GM06990 (cell line): ENCODE data around the gene IRS1.

Experiments
- DNase-seq: peaks from one replicate; pipeline ENCODE4 v3.0.0-alpha.2; 2011; ENCODE audit not compliant: insufficient read length; ENCODE audit errors: extremely low read depth
- H3K27me3 ChIP-seq: replicated peaks from 2 replicates; pipeline ENCODE4 v1.6.0; 2011; ENCODE audit warnings: low read length; ENCODE audit not compliant: control insufficient read depth, insufficient read depth
- H3K36me3 ChIP-seq: 2 replicates; pipeline ENCODE4 v1.5.1; 2011; ENCODE audit warnings: low read length; ENCODE audit not compliant: control insufficient read depth, insufficient read depth
- H3K4me3 ChIP-seq: replicated peaks from 2 replicates; pipeline ENCODE4 v1.5.1; 2011; ENCODE audit warnings: low read depth, mild to moderate bottlenecking, control low read depth, low read length
- CTCF ChIP-seq: IDR thresholded peaks from 2 replicates; pipeline ENCODE4 v1.5.1; 2011; ENCODE audit warnings: low read length, control low read depth, mild to moderate bottlenecking, inconsistent platforms; ENCODE audit not compliant: insufficient read depth, poor library complexity, severe bottlenecking

The IRS1 gene

GRCh38 chr2:226758921-226759640 lies 40.5 kb downstream of the IRS1 start:
- no peak for DNase-seq
- no peak for TF ChIP-seq CTCF
- H3K4me3 ChIP-seq: no peak overlapping the region

GRCh38 chr2:226756131-226756530 lies 43.5 kb downstream of the IRS1 start:
- Histone ChIP-seq H3K36me3 (no peaks in the 10 kb centered on the region), H3K27me3 (no peaks in the 10 kb centered on the region), H3K4me3 (no peak overlapping the region)
- no peak for TF ChIP-seq CTCF
- no peak for DNase-seq

More at GRCh38 chr2:226758921-226759640, 40.5 kb downstream of the IRS1 start:
- no peaks in the 10 kb centered on the region for H3K36me3 ChIP-seq
- no peaks in the 10 kb centered on the region; the same call in 1 of the 2 replicates for H3K27me3 ChIP-seq

DNA sequence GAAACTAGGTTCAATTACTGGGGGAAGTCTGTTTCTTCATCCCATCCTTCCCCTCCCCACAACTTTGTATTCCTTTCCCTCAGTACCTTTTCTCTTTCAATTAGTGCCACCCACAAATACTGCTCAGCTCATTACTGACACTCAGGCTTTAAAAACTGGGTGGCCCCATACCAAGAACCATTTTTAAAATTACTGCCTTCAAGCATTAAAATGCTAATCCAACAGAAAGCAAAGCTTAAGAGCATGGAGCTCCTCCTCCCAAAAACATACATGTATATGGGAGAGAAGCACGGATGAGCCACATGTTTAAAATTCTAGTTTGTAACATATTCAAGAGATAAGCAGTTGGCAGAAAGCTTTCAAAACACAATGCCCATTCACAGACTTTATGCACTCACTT lies 44.0 kb downstream of the IRS1 start:
- no peak for DNase-seq
- no peak for TF ChIP-seq CTCF
- H3K4me3 ChIP-seq: no peak overlapping the region
- H3K27me3 ChIP-seq: no peaks in the 10 kb centered on the region
- H3K36me3 ChIP-seq: no peaks in the 10 kb centered on the region

DNA sequence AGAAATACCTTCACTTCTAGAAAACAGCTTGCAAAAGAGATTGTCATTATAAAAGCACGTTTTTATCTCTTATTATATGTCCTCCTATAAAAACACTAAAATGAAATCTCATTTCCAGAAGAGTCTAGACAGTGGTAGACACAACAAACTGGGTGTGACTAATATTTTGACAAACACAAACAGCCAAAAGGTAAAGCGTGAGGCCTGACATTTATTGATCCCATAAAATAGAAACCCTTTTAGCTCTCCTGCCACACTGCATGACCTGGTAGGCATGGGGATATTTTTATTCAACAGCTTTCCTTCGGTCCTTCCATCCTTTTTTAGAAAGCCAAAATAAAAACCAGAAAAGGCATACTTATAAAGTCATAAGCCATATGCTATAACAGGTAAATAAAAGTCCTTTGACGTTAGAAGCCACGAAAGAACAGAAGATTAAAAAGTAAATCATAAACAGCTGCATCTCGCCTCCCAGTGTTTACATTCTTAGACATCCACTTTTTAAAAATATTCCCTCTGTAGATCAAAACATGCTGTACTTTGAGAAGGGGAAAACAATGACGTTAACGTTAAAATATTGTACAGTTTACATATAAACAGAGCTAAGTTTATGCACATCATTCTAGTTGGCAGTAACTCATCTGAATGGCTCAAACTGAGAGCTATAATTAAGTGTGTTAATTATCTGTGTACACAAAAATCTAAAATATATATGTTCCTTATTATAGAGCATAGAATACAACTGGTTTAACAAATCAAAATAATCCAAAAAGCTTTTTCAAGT lies 44.6 kb downstream of the IRS1 start:
- Histone ChIP-seq H3K4me3 (no peak overlapping the region), H3K36me3 (no peaks in the 10 kb centered on the region), H3K27me3 (no peaks in the 10 kb centered on the region)
- no peak for TF ChIP-seq CTCF
- no peak for DNase-seq

GRCh38 chr2:226752887-226753286 lies 46.7 kb downstream of the IRS1 start:
- DNase-seq: peak; percentile 1
- TF ChIP-seq CTCF: no peak
- Histone ChIP-seq H3K27me3 (no peaks in the 10 kb centered on the region), H3K36me3 (no peaks in the 10 kb centered on the region), H3K4me3 (no peak overlapping the region)
